T-helper 9 cell (primary cell): ENCODE data around the gene ZNF273.
"Not testable (repeated sequence)": the region's sequence is repeated elsewhere in the genome, so short reads cannot be mapped to it uniquely, and the experiment has no call there.

ENCODE experiments used
- DNase-seq: peaks from one replicate; pipeline ENCODE4 v3.0.0-alpha.2; 2020

Gene ZNF273

GRCh38 chr7:64947252-64948000, 44.4 kb downstream of the ZNF273 start:
- DNase-seq = no peak

GRCh38 chr7:64948774-64949173, 45.7 kb downstream of the ZNF273 start:
- not testable (repeated sequence) for DNase-seq

- not testable (repeated sequence) for DNase-seq
These were observed 47.6 kb downstream of the ZNF273 start for GRCh38 chr7:64950673-64951072.

- no peak for DNase-seq
These were observed 48.3 kb downstream of the ZNF273 start for GRCh38 chr7:64951250-64951848.

- no peak for DNase-seq
These were observed 56.1 kb downstream of the ZNF273 start for GRCh38 chr7:64959072-64959747.

- no peak for DNase-seq
These were observed 62.5 kb downstream of the ZNF273 start for GRCh38 chr7:64965594-64965993.

- no peak for DNase-seq
These were observed 75.6 kb downstream of the ZNF273 start for GRCh38 chr7:64978497-64979203.
